HEK293 (cell line): Measurements from ENCODE around the gene TTC39C.

Source experiments
- CTCF ChIA-PET: fragments of 350-600 bp; formaldehyde crosslinking; extraction: SDS; loops from one replicate; lab custom pipeline; 2021; ENCODE audit warnings: antibody characterized with exemption; lab: Yijun Ruan, JAX
- POLR2A ChIA-PET: fragments of 300-600 bp; formaldehyde crosslinking; extraction: SDS; loops from one replicate; lab custom pipeline; 2020; ENCODE audit warnings: antibody characterized with exemption, inconsistent platforms; lab: Yijun Ruan, JAX
- H3K27ac ChIP-seq: fragments of 200-500 bp; sonication (Bioruptor generic); 2 replicates; pipeline ENCODE4 v1.5.1; 2014; ENCODE audit warnings: low read depth, low read length, control low read depth, inconsistent platforms; ENCODE audit errors: extremely low read depth
- H3K36me3 ChIP-seq, 2 experiments: fragments of 200-500 bp in 1 of 2; sonication (Bioruptor generic) in 1 of 2; 1 replicate in 1 of 2; 2 replicates in 1 of 2; pipeline ENCODE4 v1.5.1; 2014 to 2017; ENCODE audit warnings: inconsistent platforms in 2 of 2, low read length in 2 of 2; ENCODE audit not compliant: control insufficient read depth in 2 of 2, insufficient read depth in 1 of 2
- H3K4me1 ChIP-seq: fragments of 200-500 bp; sonication (Bioruptor generic); 2 replicates; pipeline ENCODE4 v1.5.1; 2014; ENCODE audit warnings: mild to moderate bottlenecking, low read length, inconsistent platforms; ENCODE audit not compliant: control insufficient read depth, insufficient read depth
- H3K4me3 ChIP-seq: 2 replicates; pipeline ENCODE4 v1.5.1; 2011; ENCODE audit warnings: low read depth, mild to moderate bottlenecking, control low read depth, low read length, moderate library complexity
- H3K9me3 ChIP-seq: fragments of 200-500 bp; sonication (Bioruptor generic); 2 replicates; pipeline ENCODE4 v1.5.1; 2014; ENCODE audit warnings: low read depth, low read length, inconsistent platforms; ENCODE audit not compliant: control insufficient read depth, insufficient read depth
- ZBTB20 ChIP-seq: fragments of 450-650 bp; formaldehyde crosslinking; IDR thresholded peaks from 2 replicates; pipeline ENCODE4 v1.5.1; 2016; ENCODE audit warnings: missing biosample characterization, missing genetic modification characterization
- ZBTB7A ChIP-seq: fragments of 450-650 bp; formaldehyde crosslinking; IDR thresholded peaks from 2 replicates; pipeline ENCODE4 v1.5.1; 2016; ENCODE audit warnings: low read depth, missing biosample characterization, missing genetic modification characterization
- ZNF138 ChIP-seq: fragments of 450-650 bp; formaldehyde crosslinking; IDR thresholded peaks from 2 replicates; pipeline ENCODE4 v1.5.1; 2016; ENCODE audit warnings: missing biosample characterization, missing genetic modification characterization, borderline replicate concordance
- ZNF19 ChIP-seq: fragments of 450-650 bp; formaldehyde crosslinking; IDR thresholded peaks from 2 replicates; pipeline ENCODE4; 2016; ENCODE audit warnings: missing biosample characterization, missing genetic modification characterization, low read depth
- ZNF221 ChIP-seq: fragments of 450-650 bp; formaldehyde crosslinking; IDR thresholded peaks from 2 replicates; pipeline ENCODE4 v1.5.1; 2017; ENCODE audit warnings: missing biosample characterization, missing genetic modification characterization, borderline replicate concordance
- ZNF23 ChIP-seq: fragments of 450-650 bp; formaldehyde crosslinking; IDR thresholded peaks from 2 replicates; pipeline ENCODE4 v1.5.1; 2016; ENCODE audit warnings: missing biosample characterization, missing genetic modification characterization, borderline replicate concordance
- ZNF280D ChIP-seq: fragments of 450-650 bp; formaldehyde crosslinking; IDR thresholded peaks from 2 replicates; pipeline ENCODE4 v1.5.1; 2016; ENCODE audit warnings: missing biosample characterization, missing genetic modification characterization
- ZNF302 ChIP-seq: fragments of 450-650 bp; formaldehyde crosslinking; IDR thresholded peaks from 2 replicates; pipeline ENCODE4 v1.5.1; 2016; ENCODE audit warnings: missing biosample characterization, missing genetic modification characterization, low read depth
- ZNF394 ChIP-seq: fragments of 450-650 bp; formaldehyde crosslinking; IDR thresholded peaks from 2 replicates; pipeline ENCODE4 v1.5.1; 2016; ENCODE audit warnings: missing biosample characterization, missing genetic modification characterization, mild to moderate bottlenecking, moderate library complexity, borderline replicate concordance
- ZNF404 ChIP-seq: fragments of 450-650 bp; formaldehyde crosslinking; IDR thresholded peaks from 2 replicates; pipeline ENCODE4 v1.5.1; 2017; ENCODE audit warnings: missing biosample characterization, missing genetic modification characterization
- TF ChIP-seq, protein P1 (sequence below): fragments of 450-650 bp; formaldehyde crosslinking; IDR thresholded peaks from 2 replicates; pipeline ENCODE4 v1.5.1; 2016; ENCODE audit warnings: missing biosample characterization, missing genetic modification characterization
- TF ChIP-seq, protein P2 (sequence below): fragments of 450-650 bp; formaldehyde crosslinking; IDR thresholded peaks from 2 replicates; pipeline ENCODE4 v1.5.1; 2016; ENCODE audit warnings: missing biosample characterization, missing genetic modification characterization, borderline replicate concordance
- TF ChIP-seq, protein P3 (sequence below): fragments of 450-650 bp; formaldehyde crosslinking; IDR thresholded peaks from 2 replicates; pipeline ENCODE4 v1.5.1; 2016; ENCODE audit warnings: missing biosample characterization, missing genetic modification characterization, low read depth

Gene TTC39C

GRCh38 chr18:24170360-24170759 lies 155.8 kb downstream of the TTC39C start:
- POLR2A ChIA-PET: no interaction called here

DNA sequence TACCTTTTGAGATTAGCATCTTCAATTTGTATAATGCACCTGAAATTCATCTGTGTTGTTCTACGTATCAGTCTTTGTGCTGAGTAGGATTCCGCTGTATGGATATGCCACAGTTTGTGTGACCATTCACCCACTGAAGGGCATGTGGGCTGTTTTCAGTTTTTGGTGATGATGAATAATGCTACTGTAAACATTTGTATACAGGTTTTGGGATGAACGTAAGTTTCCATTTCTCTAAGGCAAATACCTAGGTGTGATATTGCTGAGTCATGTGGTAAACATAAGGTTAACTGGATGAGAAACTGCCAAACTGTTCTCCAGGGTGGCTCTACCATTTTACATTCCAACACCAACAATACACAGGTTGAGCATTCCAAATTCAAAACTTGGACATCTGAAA lies 159.4 kb downstream of the TTC39C start:
- H3K27ac ChIP-seq: no peak overlapping the region
- H3K4me1 ChIP-seq: no peaks in the 10 kb centered on the region
- ChIA-PET POLR2A (interaction anchor here (0.9 kb wide), 1 partner anchor 35 kb away, joined by 3 read pairs; the partner anchor contains the start of gene CABYR), CTCF (interaction anchor here (0.6 to 1.2 kb wide), 2 partner anchors 152 to 315 kb away, joined by 4 to 8 read pairs; no protein-coding TSS in a partner anchor)
- no peak for TF ChIP-seq ZNF221 (tag by site-specific recombination)
- TF ChIP-seq ZBTB20: no peak
- TF ChIP-seq, protein P1, sequence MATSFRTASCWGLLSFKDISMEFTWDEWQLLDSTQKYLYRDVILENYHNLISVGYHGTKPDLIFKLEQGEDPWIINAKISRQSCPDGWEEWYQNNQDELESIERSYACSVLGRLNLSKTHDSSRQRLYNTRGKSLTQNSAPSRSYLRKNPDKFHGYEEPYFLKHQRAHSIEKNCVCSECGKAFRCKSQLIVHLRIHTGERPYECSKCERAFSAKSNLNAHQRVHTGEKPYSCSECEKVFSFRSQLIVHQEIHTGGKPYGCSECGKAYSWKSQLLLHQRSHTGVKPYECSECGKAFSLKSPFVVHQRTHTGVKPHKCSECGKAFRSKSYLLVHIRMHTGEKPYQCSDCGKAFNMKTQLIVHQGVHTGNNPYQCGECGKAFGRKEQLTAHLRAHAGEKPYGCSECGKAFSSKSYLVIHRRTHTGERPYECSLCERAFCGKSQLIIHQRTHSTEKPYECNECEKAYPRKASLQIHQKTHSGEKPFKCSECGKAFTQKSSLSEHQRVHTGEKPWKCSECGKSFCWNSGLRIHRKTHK (tag by site-specific recombination): no peak
- TF ChIP-seq ZNF280D (tag by site-specific recombination): no peak
- TF ChIP-seq ZNF394: no peak
- H3K36me3 ChIP-seq: peaks cover 10 to 19% of the 10 kb centered on the region in 2 experiments
- H3K9me3 ChIP-seq: no peaks in the 10 kb centered on the region
- no peak overlapping the region for H3K4me3 ChIP-seq

More at GRCh38 chr18:24170360-24170759, 155.8 kb downstream of the TTC39C start:
- Histone ChIP-seq H3K27ac (no peak overlapping the region), H3K9me3 (no peaks in the 10 kb centered on the region), H3K36me3 (peaks cover 4 to 46% of the 10 kb centered on the region in 2 experiments), H3K4me3 (no peak overlapping the region)
- CTCF ChIA-PET: interaction anchor here (0.7 kb wide), 2 partner anchors 228 to 475 kb away, joined by 3 to 5 read pairs; no protein-coding TSS in a partner anchor
- TF ChIP-seq, protein P2, sequence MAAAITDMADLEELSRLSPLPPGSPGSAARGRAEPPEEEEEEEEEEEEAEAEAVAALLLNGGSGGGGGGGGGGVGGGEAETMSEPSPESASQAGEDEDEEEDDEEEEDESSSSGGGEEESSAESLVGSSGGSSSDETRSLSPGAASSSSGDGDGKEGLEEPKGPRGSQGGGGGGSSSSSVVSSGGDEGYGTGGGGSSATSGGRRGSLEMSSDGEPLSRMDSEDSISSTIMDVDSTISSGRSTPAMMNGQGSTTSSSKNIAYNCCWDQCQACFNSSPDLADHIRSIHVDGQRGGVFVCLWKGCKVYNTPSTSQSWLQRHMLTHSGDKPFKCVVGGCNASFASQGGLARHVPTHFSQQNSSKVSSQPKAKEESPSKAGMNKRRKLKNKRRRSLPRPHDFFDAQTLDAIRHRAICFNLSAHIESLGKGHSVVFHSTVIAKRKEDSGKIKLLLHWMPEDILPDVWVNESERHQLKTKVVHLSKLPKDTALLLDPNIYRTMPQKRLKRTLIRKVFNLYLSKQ (tag by site-specific recombination): no peak
- TF ChIP-seq ZNF19 (tag by site-specific recombination) (no peak), ZBTB7A (tag by site-specific recombination) (no peak), ZNF23 (tag by site-specific recombination) (no peak), ZNF404 (tag by site-specific recombination) (no peak), ZNF138 (tag by site-specific recombination) (no peak), ZNF302 (tag by site-specific recombination) (no peak)
- TF ChIP-seq, protein P3, sequence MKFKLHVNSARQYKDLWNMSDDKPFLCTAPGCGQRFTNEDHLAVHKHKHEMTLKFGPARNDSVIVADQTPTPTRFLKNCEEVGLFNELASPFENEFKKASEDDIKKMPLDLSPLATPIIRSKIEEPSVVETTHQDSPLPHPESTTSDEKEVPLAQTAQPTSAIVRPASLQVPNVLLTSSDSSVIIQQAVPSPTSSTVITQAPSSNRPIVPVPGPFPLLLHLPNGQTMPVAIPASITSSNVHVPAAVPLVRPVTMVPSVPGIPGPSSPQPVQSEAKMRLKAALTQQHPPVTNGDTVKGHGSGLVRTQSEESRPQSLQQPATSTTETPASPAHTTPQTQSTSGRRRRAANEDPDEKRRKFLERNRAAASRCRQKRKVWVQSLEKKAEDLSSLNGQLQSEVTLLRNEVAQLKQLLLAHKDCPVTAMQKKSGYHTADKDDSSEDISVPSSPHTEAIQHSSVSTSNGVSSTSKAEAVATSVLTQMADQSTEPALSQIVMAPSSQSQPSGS (tag by site-specific recombination): no peak
- TF ChIP-seq, all 188 proteins: peak for 0
- H3K4me1 ChIP-seq: no peaks in the 10 kb centered on the region
